DOHH2 (cell line): Measurements from ENCODE around the gene AFDN.

Experiments used
- EZH2phosphoT487 ChIP-seq: fragments of 200-600 bp; sonication (generic); IDR thresholded peaks from 2 replicates; pipeline ENCODE4 v1.6.1; 2017; ENCODE audit warnings: borderline replicate concordance, mild to moderate bottlenecking, antibody characterized with exemption, low read length, moderate library complexity, mixed read lengths
- TF ChIP-seq, protein P1 (sequence below): fragments of 200-600 bp; sonication (generic); IDR thresholded peaks from one replicate; pipeline ENCODE4 v1.5.1; 2014; ENCODE audit warnings: antibody characterized with exemption, mild to moderate bottlenecking, low read depth, low read length; ENCODE audit not compliant: poor library complexity, severe bottlenecking

- TF ChIP-seq, protein P1, sequence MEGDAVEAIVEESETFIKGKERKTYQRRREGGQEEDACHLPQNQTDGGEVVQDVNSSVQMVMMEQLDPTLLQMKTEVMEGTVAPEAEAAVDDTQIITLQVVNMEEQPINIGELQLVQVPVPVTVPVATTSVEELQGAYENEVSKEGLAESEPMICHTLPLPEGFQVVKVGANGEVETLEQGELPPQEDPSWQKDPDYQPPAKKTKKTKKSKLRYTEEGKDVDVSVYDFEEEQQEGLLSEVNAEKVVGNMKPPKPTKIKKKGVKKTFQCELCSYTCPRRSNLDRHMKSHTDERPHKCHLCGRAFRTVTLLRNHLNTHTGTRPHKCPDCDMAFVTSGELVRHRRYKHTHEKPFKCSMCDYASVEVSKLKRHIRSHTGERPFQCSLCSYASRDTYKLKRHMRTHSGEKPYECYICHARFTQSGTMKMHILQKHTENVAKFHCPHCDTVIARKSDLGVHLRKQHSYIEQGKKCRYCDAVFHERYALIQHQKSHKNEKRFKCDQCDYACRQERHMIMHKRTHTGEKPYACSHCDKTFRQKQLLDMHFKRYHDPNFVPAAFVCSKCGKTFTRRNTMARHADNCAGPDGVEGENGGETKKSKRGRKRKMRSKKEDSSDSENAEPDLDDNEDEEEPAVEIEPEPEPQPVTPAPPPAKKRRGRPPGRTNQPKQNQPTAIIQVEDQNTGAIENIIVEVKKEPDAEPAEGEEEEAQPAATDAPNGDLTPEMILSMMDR: no peak
- TF ChIP-seq EZH2phosphoT487: no peak
Observed at GRCh38 chr6:168016721-168017525, 190.2 kb downstream of the AFDN start.
